HG03066 (cell line): ENCODE data around the gene RNF115.
"Not testable (repeated sequence)": the region's sequence is repeated elsewhere in the genome, so short reads cannot be mapped to it uniquely, and the experiment has no call there.

Experiments
- ATAC-seq: cut with Tn5 transposase; IDR thresholded peaks from one replicate; pipeline ENCODE4 v1.9.1; 2021; ENCODE audit warnings: low read depth; ENCODE audit not compliant: unreplicated experiment

Gene RNF115

DNA sequence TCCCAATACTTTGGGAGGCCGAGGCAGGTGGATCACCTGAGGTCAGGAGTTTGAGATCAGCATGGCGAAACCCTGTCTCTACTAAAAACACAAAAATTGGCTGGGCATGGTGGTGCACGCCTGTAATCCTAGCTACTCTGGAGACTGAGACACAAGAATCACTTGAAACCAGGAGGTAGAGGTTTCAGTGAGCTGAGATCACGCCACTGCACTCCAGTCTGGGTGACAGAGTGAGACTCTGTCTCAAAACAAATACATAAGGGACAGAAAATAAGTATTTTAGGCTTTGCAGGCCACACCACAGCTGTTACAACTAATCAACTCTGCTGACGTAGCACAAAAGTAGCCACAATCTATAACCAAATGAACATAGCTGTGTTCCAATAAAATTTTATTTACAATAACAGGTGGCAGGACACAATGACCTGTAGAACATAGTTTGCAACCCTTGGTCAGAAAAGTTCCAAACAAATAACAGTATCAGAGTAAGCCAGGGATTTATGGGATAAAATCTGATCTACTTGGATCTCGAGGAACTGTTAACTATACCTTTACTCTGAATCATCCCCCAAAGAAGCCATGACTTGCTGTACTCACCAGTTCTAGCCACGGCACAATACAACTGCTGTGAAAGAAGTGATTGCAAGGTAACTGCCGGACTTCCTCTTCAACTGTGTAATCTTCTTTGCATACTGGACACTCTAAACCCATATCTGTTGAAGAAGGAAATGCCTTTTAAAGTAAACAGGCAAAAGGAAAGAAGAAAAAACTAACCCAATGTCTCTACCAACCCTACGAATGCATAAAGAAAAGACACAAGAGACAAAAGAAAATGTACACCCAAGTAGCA lies 76.3 kb downstream of the RNF115 start:
- no peak for ATAC-seq

- no peak for ATAC-seq
These were observed 83.6 kb downstream of the RNF115 start for GRCh38 chr1:145740269-145740668.

GRCh38 chr1:145736191-145736590 lies 87.7 kb downstream of the RNF115 start:
- ATAC-seq: no peak

DNA sequence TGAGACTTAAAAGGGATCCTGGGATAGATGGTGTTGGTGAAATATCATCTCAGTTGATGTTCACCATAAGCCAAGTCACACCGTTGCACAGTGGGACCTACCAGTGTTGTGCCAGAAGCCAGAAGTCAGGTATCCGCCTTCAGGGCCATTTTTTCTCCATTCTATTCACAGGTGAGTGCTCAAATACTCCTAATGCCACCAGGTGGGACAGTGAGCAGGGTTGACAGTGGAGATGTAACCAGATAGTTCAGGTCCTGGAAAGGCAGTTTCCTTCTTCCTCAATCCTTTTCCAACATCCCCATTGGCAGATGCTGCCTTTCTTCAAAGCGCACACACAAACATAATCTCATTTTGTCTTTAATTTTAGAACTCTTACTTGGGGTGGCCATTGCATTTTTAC lies 93.0 kb downstream of the RNF115 start:
- ATAC-seq: no peak

- ATAC-seq: no peak
These were observed 93.4 kb downstream of the RNF115 start for GRCh38 chr1:145730467-145730866.

- ATAC-seq: no peak
These were observed 94.0 kb downstream of the RNF115 start for GRCh38 chr1:145729666-145730436.

DNA sequence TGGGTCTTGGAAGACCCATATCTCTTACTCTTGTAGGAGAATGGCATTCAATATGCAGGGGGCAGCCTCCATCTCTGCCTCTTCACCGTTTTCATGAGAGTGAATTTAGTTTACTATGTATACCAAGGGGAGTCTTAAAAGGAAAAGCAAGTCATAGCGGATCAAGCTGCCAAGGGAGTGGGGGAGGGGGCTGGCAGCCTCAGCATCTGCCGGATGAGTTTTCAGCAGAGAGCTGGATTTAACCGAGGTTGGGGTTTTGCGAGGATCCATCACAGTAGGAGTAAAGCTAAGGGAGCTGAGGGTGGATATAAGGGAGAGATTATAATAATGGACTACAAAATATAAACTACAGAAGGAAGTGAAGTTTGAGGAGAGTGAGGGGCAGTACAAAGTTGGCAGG lies 94.7 kb downstream of the RNF115 start:
- no peak for ATAC-seq

GRCh38 chr1:145726193-145726592 lies 97.7 kb downstream of the RNF115 start:
- ATAC-seq: not testable (repeated sequence)

DNA sequence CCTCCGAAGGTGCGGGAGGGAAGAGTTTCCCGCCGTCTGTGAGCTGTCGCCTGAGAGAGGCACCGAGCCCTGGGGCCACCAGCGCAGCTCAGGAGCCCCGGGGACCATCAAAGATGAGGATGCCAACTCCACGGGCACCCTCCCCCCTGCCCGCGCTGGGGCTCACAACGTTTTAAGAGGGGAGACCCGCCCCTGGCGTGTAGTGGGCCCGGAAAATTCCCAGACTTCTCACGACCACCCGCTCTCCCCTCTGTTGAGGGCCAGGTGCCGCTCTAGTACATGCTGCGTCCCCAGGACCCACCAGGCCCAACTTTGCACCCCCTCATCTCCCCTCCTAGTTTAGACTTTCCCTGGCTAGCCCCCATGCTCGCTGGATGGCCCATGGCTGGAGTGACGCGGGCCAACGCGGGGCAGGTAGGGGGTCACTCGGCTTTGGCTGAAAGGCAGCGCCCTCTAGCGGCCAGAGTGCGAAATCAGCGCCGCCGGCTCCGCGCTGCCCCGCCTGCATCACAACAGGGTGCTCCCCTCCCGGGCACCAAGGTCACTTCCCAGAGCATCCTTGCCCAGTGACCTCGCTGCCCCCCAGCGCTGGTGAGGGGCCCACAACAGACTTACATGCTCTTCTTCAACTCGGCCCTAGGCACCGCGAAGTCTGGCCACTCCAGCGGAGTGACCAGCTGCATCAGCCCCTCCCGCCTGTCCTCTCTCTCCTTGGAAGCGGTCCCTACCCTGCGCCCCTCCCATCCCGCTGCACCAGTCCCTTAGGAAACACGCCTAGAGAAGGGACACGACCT lies 102.8 kb downstream of the RNF115 start:
- ATAC-seq: peak; percentile 65

DNA sequence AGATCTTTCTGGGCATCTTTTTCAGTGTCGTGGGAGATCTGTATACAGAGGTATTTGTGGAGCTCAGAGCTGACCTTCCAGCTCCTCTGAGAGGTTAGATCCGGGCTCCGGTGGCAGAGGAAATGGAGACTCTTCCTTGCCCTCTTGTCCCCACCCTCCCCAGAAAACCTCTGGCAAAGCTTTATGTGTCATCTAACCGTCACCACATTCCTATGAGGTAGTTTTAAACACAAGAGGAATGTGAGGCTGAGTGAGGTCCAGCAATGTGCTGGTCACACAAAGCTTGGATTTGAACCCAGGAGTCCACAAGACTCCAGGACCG lies 103.4 kb downstream of the RNF115 start:
- ATAC-seq: no peak

DNA sequence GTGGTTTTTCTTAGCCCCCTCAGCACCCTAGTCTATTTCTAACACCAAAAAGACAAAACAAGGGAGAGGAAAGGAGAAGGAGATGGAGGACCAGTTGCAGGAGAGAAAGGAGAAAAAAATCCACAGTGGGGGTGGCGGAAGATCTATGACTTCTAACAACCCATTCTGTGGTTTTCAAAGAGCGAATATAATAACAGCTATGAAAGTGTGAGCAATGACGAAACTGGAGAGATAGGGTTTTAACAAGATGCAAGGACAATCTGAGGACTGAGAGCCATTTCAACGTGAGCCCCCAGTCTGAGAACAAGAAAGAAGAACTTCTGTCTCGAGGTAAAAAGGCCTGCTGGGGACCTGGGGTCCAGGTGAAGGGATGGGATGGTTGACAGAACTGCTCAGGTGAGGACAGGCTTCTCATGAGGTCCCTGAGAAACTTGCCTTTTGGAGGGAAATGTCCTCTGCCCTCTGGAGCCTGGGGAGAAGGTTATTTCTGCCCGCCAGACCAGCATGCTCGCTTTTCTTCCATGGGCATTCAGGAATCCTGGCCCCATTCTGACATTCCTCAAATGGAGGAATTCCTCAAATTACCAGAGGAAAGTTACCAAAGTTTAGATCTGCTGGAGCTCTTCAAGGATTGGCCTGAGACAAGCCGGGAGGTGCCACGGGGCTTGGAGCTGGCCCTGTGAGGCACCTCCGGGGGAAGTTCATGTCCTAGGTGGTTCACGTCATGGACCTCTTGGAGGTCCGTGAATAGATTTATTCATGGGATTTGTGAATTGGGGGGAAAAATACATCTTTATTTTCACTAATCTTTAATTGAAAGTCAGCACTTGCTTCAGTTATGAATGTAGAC lies 104.4 kb downstream of the RNF115 start, which contains the start of gene CD160:
TSS of gene CD160 (plus strand) at position 270 of the 850 bp plus-strand sequence. CDS start 8,829 bp downstream, outside the sequence.
- ATAC-seq: no peak

- ATAC-seq: not testable (repeated sequence)
These were observed 105.4 kb downstream of the RNF115 start for GRCh38 chr1:145718465-145718864.

GRCh38 chr1:145717833-145718232 lies 106.1 kb downstream of the RNF115 start:
- no peak for ATAC-seq

- no peak for ATAC-seq
These were observed 107.1 kb downstream of the RNF115 start for GRCh38 chr1:145716641-145717345.

DNA sequence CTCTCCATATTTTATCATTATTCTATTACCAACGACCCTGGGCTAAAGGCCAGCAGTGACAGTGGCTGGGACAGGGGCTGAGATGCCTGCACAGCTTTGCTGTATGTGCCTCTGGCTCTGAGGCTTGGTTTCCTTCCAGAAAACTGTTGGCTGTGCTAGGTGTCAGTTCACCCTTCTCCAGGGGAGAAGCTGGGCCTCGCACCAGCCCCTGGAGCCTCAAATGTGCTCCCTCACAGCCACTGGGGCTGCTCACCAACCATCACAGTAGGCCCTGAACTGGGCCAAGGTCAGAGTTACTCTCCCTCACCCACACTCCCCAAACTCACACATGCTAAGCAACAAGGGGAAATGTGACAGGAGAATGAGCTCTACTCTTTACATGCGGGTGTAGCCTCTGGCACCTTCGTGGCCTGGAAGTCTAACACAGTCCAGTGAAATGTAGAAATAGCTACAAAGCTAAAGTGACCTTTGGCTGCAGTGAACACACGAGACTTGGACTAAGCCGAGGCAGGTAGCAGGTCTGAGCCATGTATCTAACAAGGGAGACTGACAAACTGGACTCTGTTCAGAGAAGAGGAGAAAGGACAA lies 109.3 kb downstream of the RNF115 start:
- ATAC-seq: no peak

GRCh38 chr1:145711213-145711651 lies 112.7 kb downstream of the RNF115 start:
- no peak for ATAC-seq

DNA sequence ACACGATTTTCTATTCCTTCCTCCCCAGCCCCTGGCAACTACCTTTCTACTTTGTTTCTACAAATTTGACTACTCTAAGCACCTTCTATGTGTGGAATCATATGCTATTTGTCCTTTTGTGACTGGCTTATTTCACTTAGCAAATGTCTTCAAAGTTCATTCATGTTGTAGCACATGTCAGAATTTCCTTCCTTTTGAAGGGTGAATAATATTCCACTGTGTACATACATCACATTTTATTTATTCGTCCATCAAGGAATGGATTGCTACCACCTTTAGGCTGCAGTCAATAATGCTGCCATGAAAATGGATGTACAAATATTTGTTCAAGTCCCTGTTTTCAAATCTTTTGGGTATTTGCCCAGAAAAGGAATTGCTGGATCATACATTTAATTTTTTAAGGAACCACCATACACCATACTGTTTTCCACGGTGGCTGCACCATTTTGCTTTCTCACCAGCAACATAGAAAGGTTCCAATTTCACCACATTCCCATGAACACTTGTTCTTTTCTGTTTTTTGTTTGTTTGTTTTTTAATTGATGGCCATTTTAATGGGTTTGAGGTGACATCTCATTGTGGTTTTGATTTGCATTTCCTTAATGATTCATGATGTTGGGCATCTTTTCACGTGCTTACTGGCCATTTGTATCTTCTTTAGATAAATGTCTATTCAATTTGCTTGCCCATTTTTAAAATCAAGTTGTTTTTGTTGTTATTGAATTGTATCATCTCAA lies 113.4 kb downstream of the RNF115 start:
- no peak for ATAC-seq

DNA sequence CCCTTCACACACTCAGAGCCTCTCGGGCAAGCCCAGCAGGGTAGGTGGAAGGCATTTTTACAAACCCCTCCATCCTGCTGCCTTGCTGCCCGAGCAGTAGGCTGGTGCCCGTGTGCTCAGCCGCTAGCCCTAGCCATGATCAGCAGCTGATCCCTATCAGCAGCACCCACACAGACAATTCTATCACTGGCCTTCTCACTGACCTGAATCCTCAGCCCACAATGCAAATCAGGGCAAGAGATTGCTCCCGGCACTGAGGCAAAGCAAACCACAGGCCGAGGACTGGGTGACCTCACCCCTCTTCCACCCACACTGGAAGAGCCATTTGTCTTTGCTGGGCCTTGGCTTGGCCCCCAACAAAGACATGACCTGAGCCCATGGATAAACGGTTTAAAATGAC lies 115.8 kb downstream of the RNF115 start:
- no peak for ATAC-seq
